Measurements from ENCODE around the gene ELL. TPM values are rescaled to one million over a fixed set of nuclear protein-coding genes. Genes with fewer than 3 reads are reported as not detected.

ELL gene
- total RNA-seq, 1 experiment from 2014 or later, result 18.6 TPM

DNA sequence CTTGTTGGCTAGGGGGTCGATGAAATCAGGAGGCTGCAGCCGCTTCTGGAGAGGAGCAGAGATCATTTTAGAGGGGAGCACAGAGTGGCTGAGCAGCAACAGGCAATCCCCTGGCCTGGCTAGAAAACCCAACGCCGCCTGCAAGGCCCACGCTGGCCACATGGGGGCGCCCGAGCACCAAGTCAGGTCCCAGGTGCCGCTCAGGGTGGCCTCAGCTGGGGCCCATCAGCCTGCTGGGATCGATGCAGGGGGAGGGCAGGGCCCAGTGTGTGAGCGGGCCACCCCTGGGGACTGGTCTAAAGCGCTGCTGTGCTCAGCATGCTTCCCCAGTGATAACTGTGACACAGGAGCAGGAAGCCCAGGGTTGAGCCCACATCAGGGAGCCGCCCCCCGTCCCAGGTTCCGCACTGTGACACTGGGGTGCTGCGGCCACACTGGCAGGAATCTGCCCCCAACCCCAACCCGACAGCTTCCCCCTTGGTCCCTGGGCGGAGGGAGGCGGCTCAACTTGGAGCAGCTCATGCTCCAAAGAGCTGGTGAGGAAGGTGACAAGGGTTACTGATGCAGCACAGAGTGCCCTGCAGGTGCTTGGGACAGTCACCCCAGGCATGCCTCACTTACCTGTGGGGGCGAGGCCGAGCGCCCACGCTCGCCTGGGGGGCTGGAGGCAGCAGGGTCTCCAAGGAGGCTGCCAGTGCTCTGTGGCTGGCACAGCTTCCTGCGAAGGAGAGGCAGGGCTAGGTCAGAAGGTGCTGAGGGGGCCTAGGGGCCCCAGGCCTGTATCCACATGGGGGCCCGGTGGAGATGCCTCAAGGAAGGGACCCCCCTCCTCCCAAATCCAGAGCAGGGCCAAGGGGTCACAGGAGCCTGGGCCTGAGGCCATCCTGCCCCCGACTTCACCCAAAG is 70.7 kb downstream of the ELL start:
- ATAC-seq (peak; percentile 86), DNase-seq (ENCODE audit: low read depth, low spot score) (no peak)
- H3K27me3 ChIP-seq (ENCODE audit: control insufficient read depth, insufficient read depth, low read length), result no peaks in the 10 kb centered on the region
- CTCF ChIA-PET, result interaction anchor here (0.7 to 0.8 kb wide), 2 partner anchors 19 to 138 kb away, joined by 3 to 4 read pairs; no protein-coding TSS in a partner anchor
- no peak overlapping the region for H3K27ac ChIP-seq (ENCODE audit: low read length)
- H3K4me1 ChIP-seq (ENCODE audit: control insufficient read depth, insufficient read depth, low read length), result 0 out of 2 replicates have a peak, but pooled peaks cover 10% of the 10 kb centered on the region
- intact Hi-C loops (cut with micrococcal nuclease; ENCODE audit: unreplicated experiment), result no loop called here
- H3K9me3 ChIP-seq (ENCODE audit: control insufficient read depth, insufficient read depth, low read depth, low read length), result no peaks in the 10 kb centered on the region
- POLR2A ChIA-PET, result no interaction called here
- BruUV-seq (replicated peaks), result no TSS peak
- no peaks in the 10 kb centered on the region for H3K36me3 ChIP-seq (ENCODE audit: control insufficient read depth, insufficient read depth, low read length)
- TF ChIP-seq, protein P1, sequence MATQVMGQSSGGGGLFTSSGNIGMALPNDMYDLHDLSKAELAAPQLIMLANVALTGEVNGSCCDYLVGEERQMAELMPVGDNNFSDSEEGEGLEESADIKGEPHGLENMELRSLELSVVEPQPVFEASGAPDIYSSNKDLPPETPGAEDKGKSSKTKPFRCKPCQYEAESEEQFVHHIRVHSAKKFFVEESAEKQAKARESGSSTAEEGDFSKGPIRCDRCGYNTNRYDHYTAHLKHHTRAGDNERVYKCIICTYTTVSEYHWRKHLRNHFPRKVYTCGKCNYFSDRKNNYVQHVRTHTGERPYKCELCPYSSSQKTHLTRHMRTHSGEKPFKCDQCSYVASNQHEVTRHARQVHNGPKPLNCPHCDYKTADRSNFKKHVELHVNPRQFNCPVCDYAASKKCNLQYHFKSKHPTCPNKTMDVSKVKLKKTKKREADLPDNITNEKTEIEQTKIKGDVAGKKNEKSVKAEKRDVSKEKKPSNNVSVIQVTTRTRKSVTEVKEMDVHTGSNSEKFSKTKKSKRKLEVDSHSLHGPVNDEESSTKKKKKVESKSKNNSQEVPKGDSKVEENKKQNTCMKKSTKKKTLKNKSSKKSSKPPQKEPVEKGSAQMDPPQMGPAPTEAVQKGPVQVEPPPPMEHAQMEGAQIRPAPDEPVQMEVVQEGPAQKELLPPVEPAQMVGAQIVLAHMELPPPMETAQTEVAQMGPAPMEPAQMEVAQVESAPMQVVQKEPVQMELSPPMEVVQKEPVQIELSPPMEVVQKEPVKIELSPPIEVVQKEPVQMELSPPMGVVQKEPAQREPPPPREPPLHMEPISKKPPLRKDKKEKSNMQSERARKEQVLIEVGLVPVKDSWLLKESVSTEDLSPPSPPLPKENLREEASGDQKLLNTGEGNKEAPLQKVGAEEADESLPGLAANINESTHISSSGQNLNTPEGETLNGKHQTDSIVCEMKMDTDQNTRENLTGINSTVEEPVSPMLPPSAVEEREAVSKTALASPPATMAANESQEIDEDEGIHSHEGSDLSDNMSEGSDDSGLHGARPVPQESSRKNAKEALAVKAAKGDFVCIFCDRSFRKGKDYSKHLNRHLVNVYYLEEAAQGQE (IDR thresholded peaks at IDR 0.05; ENCODE audit: insufficient read depth in 1 of 2, low read depth in 2 of 2, low read length in 1 of 2), result no peak
- no peak for TF ChIP-seq POLR2AphosphoS5 (IDR thresholded peaks at IDR 0.05; ENCODE audit: low read depth, low read length)
- TF ChIP-seq, protein P2, sequence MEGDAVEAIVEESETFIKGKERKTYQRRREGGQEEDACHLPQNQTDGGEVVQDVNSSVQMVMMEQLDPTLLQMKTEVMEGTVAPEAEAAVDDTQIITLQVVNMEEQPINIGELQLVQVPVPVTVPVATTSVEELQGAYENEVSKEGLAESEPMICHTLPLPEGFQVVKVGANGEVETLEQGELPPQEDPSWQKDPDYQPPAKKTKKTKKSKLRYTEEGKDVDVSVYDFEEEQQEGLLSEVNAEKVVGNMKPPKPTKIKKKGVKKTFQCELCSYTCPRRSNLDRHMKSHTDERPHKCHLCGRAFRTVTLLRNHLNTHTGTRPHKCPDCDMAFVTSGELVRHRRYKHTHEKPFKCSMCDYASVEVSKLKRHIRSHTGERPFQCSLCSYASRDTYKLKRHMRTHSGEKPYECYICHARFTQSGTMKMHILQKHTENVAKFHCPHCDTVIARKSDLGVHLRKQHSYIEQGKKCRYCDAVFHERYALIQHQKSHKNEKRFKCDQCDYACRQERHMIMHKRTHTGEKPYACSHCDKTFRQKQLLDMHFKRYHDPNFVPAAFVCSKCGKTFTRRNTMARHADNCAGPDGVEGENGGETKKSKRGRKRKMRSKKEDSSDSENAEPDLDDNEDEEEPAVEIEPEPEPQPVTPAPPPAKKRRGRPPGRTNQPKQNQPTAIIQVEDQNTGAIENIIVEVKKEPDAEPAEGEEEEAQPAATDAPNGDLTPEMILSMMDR (IDR thresholded peaks at IDR 0.05), result peak; percentile 95
- no peak overlapping the region for H3K4me3 ChIP-seq (ENCODE audit: low read depth in 2 of 2, low read length in 2 of 2)
- in situ Hi-C loops (cut with HindIII; ENCODE audit: low pct_unique_long_range_greater_than_20kb, low sequenced_read_pairs), result no loop called here

DNA sequence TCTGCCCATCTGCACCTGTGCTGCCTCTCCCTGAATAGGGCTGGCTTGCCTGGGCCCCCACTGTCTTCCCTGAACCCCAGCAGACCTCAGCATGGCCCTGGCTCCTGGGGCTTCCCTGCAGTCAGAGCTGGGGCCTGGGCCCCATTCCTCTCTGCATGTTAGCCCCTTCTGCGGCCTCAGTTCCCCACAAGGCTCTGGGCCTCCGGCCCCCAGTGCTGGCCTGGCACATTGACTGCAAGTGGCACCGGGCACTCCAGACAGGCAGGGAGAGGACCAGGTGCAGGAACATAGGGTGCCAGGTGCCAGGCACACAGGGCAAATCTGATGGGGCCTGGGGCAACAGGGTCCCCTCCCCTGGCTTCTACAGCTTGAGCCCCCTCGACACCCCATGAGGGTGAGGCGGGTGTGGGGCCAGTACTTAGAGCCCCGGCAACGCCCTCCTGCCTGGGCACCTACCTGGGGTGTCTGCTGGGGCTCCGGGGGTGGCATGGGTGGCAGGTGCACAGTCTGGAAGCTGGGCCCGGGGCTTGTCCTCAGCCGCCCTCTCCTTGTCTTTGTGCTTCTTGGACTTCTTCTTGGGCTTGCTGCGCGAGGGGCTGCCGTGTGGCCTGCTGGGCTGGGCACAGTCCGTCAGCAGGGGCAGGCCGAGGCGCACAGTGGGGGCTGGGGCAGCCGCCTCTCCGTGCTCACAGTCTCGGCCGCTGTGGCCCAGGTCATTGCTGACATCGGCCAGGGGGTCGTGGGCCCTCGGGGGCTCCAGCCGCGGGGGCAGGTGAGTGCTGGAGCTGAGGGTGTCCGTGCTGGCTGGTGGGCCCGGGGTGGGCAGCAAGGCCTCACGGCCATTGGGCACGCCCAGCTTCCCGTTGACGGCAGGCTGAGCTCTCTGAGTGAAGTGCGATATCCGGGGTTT is 71.6 kb downstream of the ELL start:
- DNase-seq (ENCODE audit: low read depth, low spot score) (no peak), ATAC-seq (no peak)
- no TSS peak for BruUV-seq (replicated peaks)
- no peaks in the 10 kb centered on the region for H3K36me3 ChIP-seq (ENCODE audit: control insufficient read depth, insufficient read depth, low read length)
- no peak overlapping the region for H3K4me3 ChIP-seq (ENCODE audit: low read depth in 2 of 2, low read length in 2 of 2)
- H3K27me3 ChIP-seq (ENCODE audit: control insufficient read depth, insufficient read depth, low read length), result no peaks in the 10 kb centered on the region
- no peaks in the 10 kb centered on the region for H3K9me3 ChIP-seq (ENCODE audit: control insufficient read depth, insufficient read depth, low read depth, low read length)
- H3K4me1 ChIP-seq (ENCODE audit: control insufficient read depth, insufficient read depth, low read length), result 0 out of 2 replicates have a peak, but pooled peaks cover 10% of the 10 kb centered on the region
- in situ Hi-C loops (cut with HindIII; ENCODE audit: low pct_unique_long_range_greater_than_20kb, low sequenced_read_pairs), result no loop called here
- TF ChIP-seq, protein P1 (IDR thresholded peaks at IDR 0.05; ENCODE audit: insufficient read depth in 1 of 2, low read depth in 2 of 2, low read length in 1 of 2), result no peak
- TF ChIP-seq SIN3A (IDR thresholded peaks at IDR 0.05; ENCODE audit: borderline replicate concordance, insufficient read depth, low read depth, low read length), result no peak
- TF ChIP-seq POLR2AphosphoS5 (IDR thresholded peaks at IDR 0.05; ENCODE audit: low read depth, low read length), result no peak
- no peak for TF ChIP-seq TCF7L2 (IDR thresholded peaks at IDR 0.05; ENCODE audit: low read depth, low read length)
- TF ChIP-seq, protein P2 (IDR thresholded peaks at IDR 0.05), result no peak
- intact Hi-C loops (cut with micrococcal nuclease; ENCODE audit: unreplicated experiment), result no loop called here
- ChIA-PET CTCF (no interaction called here), POLR2A (no interaction called here)
- H3K27ac ChIP-seq (ENCODE audit: low read length), result no peak overlapping the region
